Measurements from ENCODE around the gene BMERB1.
"Not testable (repeated sequence)": the region's sequence is repeated elsewhere in the genome, so short reads cannot be mapped to it uniquely, and the experiment has no call there.

The BMERB1 gene

DNA sequence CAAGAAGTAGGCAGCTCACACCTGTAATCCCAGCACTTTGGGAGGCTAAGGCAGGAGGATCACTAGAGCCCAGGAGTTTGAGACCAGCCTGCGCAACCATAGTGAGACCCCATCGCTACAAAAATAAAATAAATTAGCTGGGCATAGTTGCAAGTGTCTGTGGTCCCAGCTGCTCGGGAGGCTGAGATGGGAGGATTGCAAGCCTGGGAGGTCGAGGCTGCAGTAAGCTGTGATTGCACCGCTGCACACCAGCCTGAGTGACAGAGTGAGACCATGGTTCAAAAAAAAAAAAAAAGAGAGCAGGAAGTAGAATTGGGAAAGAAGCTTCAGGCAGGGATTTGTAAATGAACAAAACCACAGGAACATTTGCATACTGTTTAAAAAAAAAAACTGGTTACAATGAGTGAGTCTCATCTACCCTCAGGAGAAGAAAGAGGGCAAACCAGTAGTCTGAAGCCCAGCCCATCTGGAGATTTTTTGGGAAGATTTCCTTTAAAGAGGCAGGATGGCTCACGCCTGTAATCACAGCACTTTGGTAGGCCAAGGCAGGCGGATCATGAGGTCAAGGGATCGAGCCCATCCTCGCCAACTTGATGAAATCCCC is 30.9 kb upstream of the BMERB1 start:
- no peaks in the 10 kb centered on the region for H3K36me3 ChIP-seq (ENCODE audit: control insufficient read depth, insufficient read depth, low read length)
- no CpG with 5 or more reads among the region's 9 CpGs for WGBS (ENCODE audit: extremely low coverage, insufficient coverage, low lambda C conversion rate)
- no peak overlapping the region for H3K4me2 ChIP-seq (ENCODE audit: low read length)
- H3K18ac ChIP-seq (ENCODE audit: low read length) = no peak overlapping the region
- no peak overlapping the region for H2AK5ac ChIP-seq (ENCODE audit: low read length)
- H4K8ac ChIP-seq (ENCODE audit: low read depth, low read length) = no peak overlapping the region
- H3K23ac ChIP-seq (ENCODE audit: low read length) = no peak overlapping the region
- H3K9ac ChIP-seq (ENCODE audit: low read length) = no peak overlapping the region
- no peaks in the 10 kb centered on the region for H3K79me1 ChIP-seq (ENCODE audit: low read length)
- no peak overlapping the region for H2BK120ac ChIP-seq (ENCODE audit: low read depth, low read length)
- H3K4ac ChIP-seq (ENCODE audit: low read depth, low read length) = no peak overlapping the region
- H3K4me1 ChIP-seq (ENCODE audit: control insufficient read depth, low read depth, low read length) = no peaks in the 10 kb centered on the region
- peak; percentile 51 for DNase-seq
- no peaks in the 10 kb centered on the region for H3K79me2 ChIP-seq (ENCODE audit: control insufficient read depth, insufficient read depth, low read length)
- no peak overlapping the region for H3K27ac ChIP-seq (ENCODE audit: low read depth, low read length)
- no peak overlapping the region for H2BK15ac ChIP-seq (replicated peaks; ENCODE audit: low read depth)
- H3K27me3 ChIP-seq (ENCODE audit: insufficient read depth, low read length, poor library complexity) = no peaks in the 10 kb centered on the region
- H4K5ac ChIP-seq (ENCODE audit: low read length) = no peak overlapping the region
- no peak overlapping the region for H3K4me3 ChIP-seq (ENCODE audit: low read length)
- no peak overlapping the region for H3K56ac ChIP-seq (ENCODE audit: low read length)
- no peak overlapping the region for H2BK5ac ChIP-seq (ENCODE audit: low read length)

DNA sequence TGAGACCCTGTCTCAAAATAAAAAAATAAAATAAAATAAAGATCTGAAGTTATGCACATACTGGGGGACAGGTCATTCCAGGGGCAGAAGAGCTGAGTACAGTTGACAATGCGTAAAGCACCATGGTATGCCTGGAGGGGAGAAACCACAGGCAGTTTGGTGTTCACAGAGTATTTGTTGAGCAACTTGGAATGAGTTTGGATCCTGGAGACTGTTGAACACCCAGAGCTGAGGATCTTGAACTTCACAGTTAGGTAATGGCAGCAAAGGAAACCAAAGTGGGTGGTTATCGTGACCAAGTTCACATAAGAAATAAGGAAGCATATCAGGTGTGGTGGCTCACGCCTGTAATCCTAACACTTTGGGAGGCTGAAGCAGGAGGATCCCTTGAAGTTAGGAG is 30.3 kb upstream of the BMERB1 start:
- H3K4me1 ChIP-seq (ENCODE audit: control insufficient read depth, low read depth, low read length); H4K8ac ChIP-seq (ENCODE audit: low read depth, low read length); H3K18ac ChIP-seq (ENCODE audit: low read length); DNase-seq; H3K4me3 ChIP-seq (ENCODE audit: low read length); H3K56ac ChIP-seq (ENCODE audit: low read length); H3K4ac ChIP-seq (ENCODE audit: low read depth, low read length); H3K27ac ChIP-seq (ENCODE audit: low read depth, low read length); H2BK120ac ChIP-seq (ENCODE audit: low read depth, low read length); H3K36me3 ChIP-seq (ENCODE audit: control insufficient read depth, insufficient read depth, low read length); H3K9ac ChIP-seq (ENCODE audit: low read length); H3K79me2 ChIP-seq (ENCODE audit: control insufficient read depth, insufficient read depth, low read length); H3K23ac ChIP-seq (ENCODE audit: low read length); H2BK15ac ChIP-seq (replicated peaks; ENCODE audit: low read depth); H3K27me3 ChIP-seq (ENCODE audit: insufficient read depth, low read length, poor library complexity); H3K79me1 ChIP-seq (ENCODE audit: low read length); H4K5ac ChIP-seq (ENCODE audit: low read length); H2AK5ac ChIP-seq (ENCODE audit: low read length); H3K4me2 ChIP-seq (ENCODE audit: low read length); H2BK5ac ChIP-seq (ENCODE audit: low read length): not testable (repeated sequence)
- no CpG with 5 or more reads among the region's 3 CpGs for WGBS (ENCODE audit: extremely low coverage, insufficient coverage, low lambda C conversion rate)

DNA sequence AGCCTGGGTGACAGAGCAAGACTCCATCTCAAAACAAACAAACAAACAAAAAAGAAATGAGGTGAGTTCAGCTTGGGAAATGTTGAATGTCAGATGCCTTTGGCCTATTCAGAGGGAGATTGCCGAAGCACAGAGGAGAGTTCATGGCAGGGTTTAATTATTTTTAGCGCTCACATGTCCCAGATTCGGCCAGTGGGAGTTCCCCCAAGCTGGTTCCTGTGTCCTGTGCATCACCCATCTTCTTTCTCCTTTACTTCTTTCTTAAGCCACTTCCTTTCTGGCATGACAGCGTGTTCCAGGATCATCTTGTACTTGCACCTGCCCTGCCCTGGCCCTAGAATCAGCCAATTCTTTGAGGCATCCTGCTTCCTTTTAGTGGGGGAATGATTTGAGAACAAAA is 29.6 kb upstream of the BMERB1 start:
- Histone ChIP-seq H3K23ac (ENCODE audit: low read length) (no peak overlapping the region), H3K4me3 (ENCODE audit: low read length) (no peak overlapping the region), H2AK5ac (ENCODE audit: low read length) (no peak overlapping the region), H3K27ac (ENCODE audit: low read depth, low read length) (no peak overlapping the region), H2BK120ac (ENCODE audit: low read depth, low read length) (no peak overlapping the region), H3K18ac (ENCODE audit: low read length) (no peak overlapping the region), H2BK15ac (replicated peaks; ENCODE audit: low read depth) (no peak overlapping the region), H3K27me3 (ENCODE audit: insufficient read depth, low read length, poor library complexity) (no peaks in the 10 kb centered on the region), H3K9ac (ENCODE audit: low read length) (no peak overlapping the region), H3K4me1 (ENCODE audit: control insufficient read depth, low read depth, low read length) (no peaks in the 10 kb centered on the region), H3K79me2 (ENCODE audit: control insufficient read depth, insufficient read depth, low read length) (no peaks in the 10 kb centered on the region), H3K4me2 (ENCODE audit: low read length) (no peak overlapping the region), H4K8ac (ENCODE audit: low read depth, low read length) (no peak overlapping the region), H4K5ac (ENCODE audit: low read length) (no peak overlapping the region), H3K4ac (ENCODE audit: low read depth, low read length) (no peak overlapping the region), H3K36me3 (ENCODE audit: control insufficient read depth, insufficient read depth, low read length) (no peaks in the 10 kb centered on the region), H3K79me1 (ENCODE audit: low read length) (no peaks in the 10 kb centered on the region), H3K56ac (ENCODE audit: low read length) (no peak overlapping the region), H2BK5ac (ENCODE audit: low read length) (no peak overlapping the region)
- DNase-seq = no peak
- WGBS (ENCODE audit: extremely low coverage, insufficient coverage, low lambda C conversion rate) = no CpG with 5 or more reads among the region's 4 CpGs

DNA sequence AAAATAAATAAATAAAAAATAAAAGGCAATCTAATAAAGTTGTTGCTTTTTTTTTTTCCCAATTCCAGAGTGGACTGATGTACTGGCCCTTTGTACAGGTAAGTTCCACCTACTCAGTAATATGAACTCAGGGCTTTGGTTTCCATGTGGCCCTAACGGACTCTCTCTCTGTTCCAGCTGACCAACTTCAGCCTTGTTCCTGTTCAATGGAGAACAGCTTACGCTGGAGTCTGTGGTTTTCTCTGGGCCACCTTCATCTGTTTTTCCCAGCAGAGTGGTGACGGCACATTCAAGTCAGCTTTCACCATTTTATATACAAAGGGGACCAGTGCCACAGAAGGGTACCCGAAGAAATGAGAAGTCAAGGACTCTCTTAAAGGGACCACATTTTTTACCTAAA is 26.6 kb upstream of the BMERB1 start:
- not testable (repeated sequence) for H2BK120ac ChIP-seq (ENCODE audit: low read depth, low read length); H3K23ac ChIP-seq (ENCODE audit: low read length); H3K4me3 ChIP-seq (ENCODE audit: low read length); H3K9ac ChIP-seq (ENCODE audit: low read length); H3K79me1 ChIP-seq (ENCODE audit: low read length); DNase-seq; H3K36me3 ChIP-seq (ENCODE audit: control insufficient read depth, insufficient read depth, low read length); H3K4me2 ChIP-seq (ENCODE audit: low read length); H3K27me3 ChIP-seq (ENCODE audit: insufficient read depth, low read length, poor library complexity); H3K4ac ChIP-seq (ENCODE audit: low read depth, low read length); H3K4me1 ChIP-seq (ENCODE audit: control insufficient read depth, low read depth, low read length); H3K18ac ChIP-seq (ENCODE audit: low read length); H3K79me2 ChIP-seq (ENCODE audit: control insufficient read depth, insufficient read depth, low read length); H3K56ac ChIP-seq (ENCODE audit: low read length); H4K8ac ChIP-seq (ENCODE audit: low read depth, low read length); H4K5ac ChIP-seq (ENCODE audit: low read length); H2BK15ac ChIP-seq (replicated peaks; ENCODE audit: low read depth); H2AK5ac ChIP-seq (ENCODE audit: low read length); H2BK5ac ChIP-seq (ENCODE audit: low read length); H3K27ac ChIP-seq (ENCODE audit: low read depth, low read length)
- WGBS (ENCODE audit: extremely low coverage, insufficient coverage, low lambda C conversion rate) = no CpG with 5 or more reads among the region's 4 CpGs

DNA sequence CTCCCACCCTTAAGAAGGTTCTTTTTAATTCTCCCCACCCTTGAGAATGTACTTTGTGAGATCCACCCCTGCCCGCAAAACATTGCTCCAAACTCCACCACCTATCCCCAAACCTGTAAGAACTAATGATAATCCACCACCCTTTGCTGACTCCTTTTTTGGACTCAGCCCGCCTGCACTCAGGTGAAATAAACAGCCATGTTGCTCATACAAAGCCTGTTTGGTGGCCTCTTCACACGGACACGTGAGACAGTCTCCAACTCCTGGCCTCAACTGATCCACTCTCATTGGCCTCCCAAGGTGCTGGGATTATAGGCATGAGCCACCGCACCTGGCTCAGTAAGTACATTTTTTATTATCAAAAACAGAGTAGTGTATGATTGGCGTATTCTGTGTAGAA is 24.9 kb upstream of the BMERB1 start:
- H4K8ac ChIP-seq (ENCODE audit: low read depth, low read length); H3K4me2 ChIP-seq (ENCODE audit: low read length); H4K5ac ChIP-seq (ENCODE audit: low read length); H3K4ac ChIP-seq (ENCODE audit: low read depth, low read length); H3K4me1 ChIP-seq (ENCODE audit: control insufficient read depth, low read depth, low read length); H3K23ac ChIP-seq (ENCODE audit: low read length); H2BK120ac ChIP-seq (ENCODE audit: low read depth, low read length); H3K27ac ChIP-seq (ENCODE audit: low read depth, low read length); H2BK5ac ChIP-seq (ENCODE audit: low read length); H3K36me3 ChIP-seq (ENCODE audit: control insufficient read depth, insufficient read depth, low read length); H2AK5ac ChIP-seq (ENCODE audit: low read length); H3K56ac ChIP-seq (ENCODE audit: low read length); H3K9ac ChIP-seq (ENCODE audit: low read length); H3K18ac ChIP-seq (ENCODE audit: low read length); DNase-seq; H3K79me2 ChIP-seq (ENCODE audit: control insufficient read depth, insufficient read depth, low read length); H3K4me3 ChIP-seq (ENCODE audit: low read length); H3K79me1 ChIP-seq (ENCODE audit: low read length); H2BK15ac ChIP-seq (replicated peaks; ENCODE audit: low read depth); H3K27me3 ChIP-seq (ENCODE audit: insufficient read depth, low read length, poor library complexity): not testable (repeated sequence)
- WGBS (ENCODE audit: extremely low coverage, insufficient coverage, low lambda C conversion rate) = no CpG with 5 or more reads among the region's 6 CpGs

DNA sequence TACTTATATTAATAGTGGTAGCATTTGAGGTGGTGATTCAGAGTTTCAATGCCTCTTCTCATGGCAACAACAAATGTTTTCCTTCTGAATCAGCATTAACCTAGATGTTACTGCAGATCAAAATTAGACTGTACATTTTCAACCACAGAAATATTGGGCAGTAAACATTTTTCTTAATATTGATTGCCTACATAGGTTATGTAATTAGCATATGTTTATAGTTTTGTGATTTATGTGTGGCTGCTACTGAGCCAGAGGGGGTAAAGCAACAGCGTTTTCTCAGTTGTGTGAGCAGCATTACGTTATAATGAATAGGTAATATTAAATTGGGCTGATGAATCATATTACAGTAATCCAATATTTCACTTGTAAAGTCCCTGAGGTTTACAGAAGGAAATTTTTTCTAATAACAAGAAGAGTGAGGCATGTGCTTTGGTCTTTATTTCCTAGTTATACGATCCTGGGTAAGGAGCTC is 18.8 kb upstream of the BMERB1 start:
- Histone ChIP-seq H4K5ac (ENCODE audit: low read length) (no peak overlapping the region), H2BK120ac (ENCODE audit: low read depth, low read length) (no peak overlapping the region), H3K79me1 (ENCODE audit: low read length) (no peaks in the 10 kb centered on the region), H3K36me3 (ENCODE audit: control insufficient read depth, insufficient read depth, low read length) (no peaks in the 10 kb centered on the region), H3K23ac (ENCODE audit: low read length) (no peak overlapping the region), H3K4me2 (ENCODE audit: low read length) (no peak overlapping the region), H2BK15ac (replicated peaks; ENCODE audit: low read depth) (no peak overlapping the region), H3K4me3 (ENCODE audit: low read length) (no peak overlapping the region), H3K18ac (ENCODE audit: low read length) (no peak overlapping the region), H3K56ac (ENCODE audit: low read length) (no peak overlapping the region), H2AK5ac (ENCODE audit: low read length) (no peak overlapping the region), H4K8ac (ENCODE audit: low read depth, low read length) (no peak overlapping the region), H3K4ac (ENCODE audit: low read depth, low read length) (no peak overlapping the region), H2BK5ac (ENCODE audit: low read length) (no peak overlapping the region), H3K9ac (ENCODE audit: low read length) (no peak overlapping the region), H3K27me3 (ENCODE audit: insufficient read depth, low read length, poor library complexity) (no peaks in the 10 kb centered on the region), H3K27ac (ENCODE audit: low read depth, low read length) (no peak overlapping the region), H3K4me1 (ENCODE audit: control insufficient read depth, low read depth, low read length) (no peaks in the 10 kb centered on the region), H3K79me2 (ENCODE audit: control insufficient read depth, insufficient read depth, low read length) (no peaks in the 10 kb centered on the region)
- no CpG with 5 or more reads among the region's 3 CpGs for WGBS (ENCODE audit: extremely low coverage, insufficient coverage, low lambda C conversion rate)
- DNase-seq = no peak

Measured in mesendoderm (in vitro differentiated cells).